K562 (cell line): ENCODE data around the gene SAMD3. TPM values are rescaled to one million over a fixed set of nuclear protein-coding genes. Genes with fewer than 3 reads are reported as not detected.

Source experiments
- ELK1 ChIP-seq: sonication (generic); formaldehyde crosslinking; IDR thresholded peaks from 2 replicates; pipeline ENCODE4 v1.8.1; 2022; ENCODE audit warnings: missing genetic modification reagents
- EP300 ChIP-seq: IDR thresholded peaks from 2 replicates; pipeline ENCODE4 v1.6.1; 2012; ENCODE audit warnings: low read length, improper control_type of control experiment
- MYNN ChIP-seq, 2 experiments: sonication (generic); formaldehyde crosslinking in 1 of 2; IDR thresholded peaks; 2 replicates each; pipeline versions ENCODE4 v1.5.0 to v1.6.1; 2016 to 2020; ENCODE audit warnings: antibody characterized with exemption in 1 of 2, missing genetic modification reagents in 1 of 2
- SLC30A9 ChIP-seq: fragments of 250-450 bp; sonication (Bioruptor Pico); IDR thresholded peaks from 2 replicates; pipeline ENCODE4 v1.8.0; 2022; ENCODE audit warnings: mild to moderate bottlenecking, moderate library complexity
- SMARCB1 ChIP-seq: IDR thresholded peaks from 2 replicates; pipeline ENCODE4 v1.6.1; 2011; ENCODE audit warnings: improper control_type of control experiment, low read depth; ENCODE audit not compliant: insufficient read length
- ZBTB2 ChIP-seq: fragments of 450-650 bp; IDR thresholded peaks from 2 replicates; pipeline ENCODE4 v1.6.1; 2016; ENCODE audit warnings: antibody characterized with exemption
- ZNF584 ChIP-seq: fragments of 200-800 bp; sonication (Bioruptor generic); IDR thresholded peaks from 2 replicates; pipeline ENCODE4 v1.6.1; 2016; ENCODE audit warnings: low read depth, mild to moderate bottlenecking, missing genetic modification characterization, missing compliant biosample characterization
- ZNF592 ChIP-seq: fragments of 450-650 bp; IDR thresholded peaks from 2 replicates; pipeline ENCODE4 v1.6.1; 2017; ENCODE audit warnings: antibody characterized with exemption, mild to moderate bottlenecking
- polyA plus RNA-seq, 8 experiments: library from polyadenylated mRNA; depleted of rRNA in 4 of 8; stranded (reverse) in 5 of 8; unstranded in 3 of 8; fragments of >200 nt; fragmentation: Nextera tagmentation in 2 of 8; fragmentation: Illumina TruSeq in 1 of 8; extraction: Ambion mirVana in 2 of 8; extraction: Trizol in 1 of 8; gene quantifications; 2 replicates each; pipeline versions ENCODE4 v1.2.1 to v1.2.3, GENCODE V29; 2011 to 2014; ENCODE audit warnings: inconsistent platforms in 1 of 8, missing spikeins in 1 of 8
- total RNA-seq, 7 experiments: library from RNA; depleted of rRNA in 6 of 7; stranded (reverse); fragments of >200 nt in 6 of 7; fragmentation: Illumina TruSeq in 2 of 7; extraction: Trizol in 2 of 7; gene quantifications; 2 replicates each; pipeline versions ENCODE4 v1.2.1 to v1.2.3, GENCODE V29; 2011 to 2021; ENCODE audit warnings: low replicate concordance in 1 of 7

The SAMD3 gene
- total and polyA plus RNA-seq, 9 of the 15 experiments (the other 6 are each of a cell fraction or from before 2014, with no cell fraction given) = 0.03 to 0.21 (median 0.18) TPM; not detected in 5

GRCh38 chr6:130156908-130157307 is 65.8 kb downstream of the SAMD3 start (continued):
- TF ChIP-seq ZNF592 = no peak
- no peak for TF ChIP-seq ZNF584
- no peak for TF ChIP-seq SLC30A9 (CRISPR knock-in tag)
- no peak for TF ChIP-seq ZBTB2
- no peak for TF ChIP-seq SMARCB1
- no peak for TF ChIP-seq MYNN (IDR thresholded peaks at IDR 0.05)
- no peak for TF ChIP-seq MYNN (CRISPR knock-in tag; IDR thresholded peaks at IDR 0.05)
- no peak for TF ChIP-seq EP300
- TF ChIP-seq ELK1 (CRISPR knock-in tag) = no peak
